ENCODE results near the gene TCTA.

- no peak for TF ChIP-seq ZBTB7A (IDR thresholded peaks at IDR 0.05; ENCODE audit: low read depth)
- TF ChIP-seq TAF1 (IDR thresholded peaks at IDR 0.05; ENCODE audit: low read depth), result no peak
- TF ChIP-seq RAD21 (IDR thresholded peaks at IDR 0.05; ENCODE audit: low read depth), result no peak
- TF ChIP-seq EP300 (IDR thresholded peaks at IDR 0.05; ENCODE audit: borderline replicate concordance), result no peak; the same call in 1 of the 2 replicates
- TF ChIP-seq NFIC (IDR thresholded peaks at IDR 0.05), result no peak
- no peak for TF ChIP-seq CREB1 (IDR thresholded peaks at IDR 0.05; ENCODE audit: low read depth)
Measured at GRCh38 chr3:49411535-49411967, 672 bp upstream of the TCTA start.

Data from Ishikawa (cell line).